ENCODE measurements around the gene OLFML2B. TPM values are rescaled to one million over a fixed set of nuclear protein-coding genes. Genes with fewer than 3 reads are reported as not detected.

The OLFML2B gene
- polyA plus RNA-seq, 2 of the 4 experiments (the other 2 are of a cell fraction) = 0.10 to 0.79 TPM

DNA sequence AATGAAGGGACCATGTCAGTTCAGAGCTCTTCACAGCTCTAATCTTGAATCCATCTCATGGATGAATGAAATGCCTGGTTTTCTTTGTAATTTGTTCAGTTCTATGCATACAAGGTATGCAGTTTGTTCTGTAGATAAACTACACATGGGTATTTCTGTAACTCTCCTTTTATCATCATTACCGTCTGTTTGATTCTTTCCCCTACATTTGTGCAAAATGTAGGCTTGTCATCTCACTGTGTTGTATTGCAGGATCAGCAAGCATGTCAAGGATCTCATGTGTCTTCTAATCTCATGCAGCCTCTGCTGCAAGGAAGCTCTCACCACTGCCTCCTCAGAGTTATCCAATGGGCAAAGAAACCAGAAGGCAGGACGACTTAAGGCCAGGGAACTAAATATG is 79.3 kb downstream of the OLFML2B start (continued):
- TF ChIP-seq, protein P1, sequence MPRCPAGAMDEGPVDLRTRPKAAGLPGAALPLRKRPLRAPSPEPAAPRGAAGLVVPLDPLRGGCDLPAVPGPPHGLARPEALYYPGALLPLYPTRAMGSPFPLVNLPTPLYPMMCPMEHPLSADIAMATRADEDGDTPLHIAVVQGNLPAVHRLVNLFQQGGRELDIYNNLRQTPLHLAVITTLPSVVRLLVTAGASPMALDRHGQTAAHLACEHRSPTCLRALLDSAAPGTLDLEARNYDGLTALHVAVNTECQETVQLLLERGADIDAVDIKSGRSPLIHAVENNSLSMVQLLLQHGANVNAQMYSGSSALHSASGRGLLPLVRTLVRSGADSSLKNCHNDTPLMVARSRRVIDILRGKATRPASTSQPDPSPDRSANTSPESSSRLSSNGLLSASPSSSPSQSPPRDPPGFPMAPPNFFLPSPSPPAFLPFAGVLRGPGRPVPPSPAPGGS (IDR thresholded peaks at IDR 0.05) = no peak
- no peak for TF ChIP-seq SREBF2 (IDR thresholded peaks at IDR 0.05)

DNA sequence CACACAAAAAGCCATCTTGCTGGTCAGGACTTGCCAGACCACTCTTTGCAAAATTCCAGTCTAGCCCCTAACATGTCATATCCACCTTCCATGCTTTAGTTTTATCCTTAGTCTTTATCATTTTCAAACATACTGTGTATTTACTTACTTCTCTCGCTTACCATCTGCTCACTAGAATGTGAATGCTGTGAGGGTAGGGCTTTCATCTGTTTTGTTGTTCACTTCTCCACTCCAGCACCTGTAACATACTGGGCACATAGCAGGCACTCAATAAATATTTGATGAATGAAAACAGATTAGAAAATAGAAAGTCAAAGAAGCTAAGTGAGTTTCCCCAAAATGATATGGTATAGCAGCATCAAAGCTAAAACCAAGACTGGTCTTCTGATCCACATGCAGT is 79.9 kb downstream of the OLFML2B start:
- WGBS (ENCODE audit: missing lambda C conversion rate) = 92% methylated on average over 1 of the region's 1 CpG
- CTCF ChIA-PET = interaction anchor here (1.0 kb wide), 1 partner anchor 151 kb away, joined by 4 read pairs; no protein-coding TSS in a partner anchor

DNA sequence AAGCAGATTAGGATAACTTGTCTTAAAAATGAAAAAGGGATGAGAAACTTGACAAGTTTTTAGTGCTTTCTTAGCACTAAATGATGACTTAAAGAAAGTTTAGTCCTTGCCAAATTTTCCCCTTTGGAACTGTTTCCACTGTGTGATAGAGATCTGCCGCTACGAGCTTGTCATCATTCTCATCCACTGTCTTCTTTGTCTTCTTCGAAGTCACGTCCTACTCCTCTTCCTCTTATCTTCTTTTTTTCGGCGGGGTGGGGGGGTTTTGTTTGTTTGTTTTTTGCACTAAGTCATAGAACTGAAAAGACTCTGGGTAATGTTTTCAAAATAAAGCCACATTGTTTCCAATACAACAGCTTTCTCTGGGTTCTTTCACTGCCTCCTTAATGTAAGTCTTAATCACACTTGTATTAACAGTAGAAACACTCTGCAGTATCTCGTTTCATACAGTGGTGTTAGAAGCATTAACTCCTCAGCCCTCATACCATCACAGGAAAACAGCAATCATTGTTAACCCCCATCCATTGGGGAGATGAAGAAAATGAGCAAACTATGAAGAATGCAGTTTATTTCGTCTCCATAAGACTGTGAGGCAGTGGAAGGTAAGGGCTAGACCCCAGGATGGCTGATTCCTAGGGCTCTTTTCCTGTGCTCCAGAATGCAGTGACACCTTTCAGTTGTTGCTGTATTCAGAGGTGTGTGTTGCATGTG is 81.8 kb downstream of the OLFML2B start:
- TF ChIP-seq MAZ (IDR thresholded peaks at IDR 0.05; ENCODE audit: borderline replicate concordance, low read depth, low read length) = no peak
- TF ChIP-seq, protein P2, sequence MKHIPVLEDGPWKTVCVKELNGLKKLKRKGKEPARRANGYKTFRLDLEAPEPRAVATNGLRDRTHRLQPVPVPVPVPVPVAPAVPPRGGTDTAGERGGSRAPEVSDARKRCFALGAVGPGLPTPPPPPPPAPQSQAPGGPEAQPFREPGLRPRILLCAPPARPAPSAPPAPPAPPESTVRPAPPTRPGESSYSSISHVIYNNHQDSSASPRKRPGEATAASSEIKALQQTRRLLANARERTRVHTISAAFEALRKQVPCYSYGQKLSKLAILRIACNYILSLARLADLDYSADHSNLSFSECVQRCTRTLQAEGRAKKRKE (CRISPR knock-in tag; IDR thresholded peaks at IDR 0.05; ENCODE audit: low read depth) = no peak
- TF ChIP-seq HOXB13 (CRISPR knock-in tag; IDR thresholded peaks at IDR 0.05; ENCODE audit: low read depth) = no peak
- TF ChIP-seq ZNF302 (CRISPR knock-in tag; IDR thresholded peaks at IDR 0.05) = no peak
- no peak for TF ChIP-seq FOSL2 (IDR thresholded peaks at IDR 0.05)
- TF ChIP-seq FOSL2 (CRISPR knock-in tag; IDR thresholded peaks at IDR 0.05) = no peak
- TF ChIP-seq, protein P3, sequence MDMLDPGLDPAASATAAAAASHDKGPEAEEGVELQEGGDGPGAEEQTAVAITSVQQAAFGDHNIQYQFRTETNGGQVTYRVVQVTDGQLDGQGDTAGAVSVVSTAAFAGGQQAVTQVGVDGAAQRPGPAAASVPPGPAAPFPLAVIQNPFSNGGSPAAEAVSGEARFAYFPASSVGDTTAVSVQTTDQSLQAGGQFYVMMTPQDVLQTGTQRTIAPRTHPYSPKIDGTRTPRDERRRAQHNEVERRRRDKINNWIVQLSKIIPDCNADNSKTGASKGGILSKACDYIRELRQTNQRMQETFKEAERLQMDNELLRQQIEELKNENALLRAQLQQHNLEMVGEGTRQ (IDR thresholded peaks at IDR 0.05) = no peak
- TF ChIP-seq SREBF2 (IDR thresholded peaks at IDR 0.05) = no peak
- no peak for TF ChIP-seq NR3C1 (IDR thresholded peaks at IDR 0.05)
- no peak for TF ChIP-seq MYC (IDR thresholded peaks at IDR 0.05; ENCODE audit: borderline replicate concordance, low read length)
- no peak for TF ChIP-seq ZFP36 (IDR thresholded peaks at IDR 0.05; ENCODE audit: borderline replicate concordance, partially characterized antibody)
- TF ChIP-seq, protein P1 (IDR thresholded peaks at IDR 0.05) = no peak
- TF ChIP-seq, protein P4, sequence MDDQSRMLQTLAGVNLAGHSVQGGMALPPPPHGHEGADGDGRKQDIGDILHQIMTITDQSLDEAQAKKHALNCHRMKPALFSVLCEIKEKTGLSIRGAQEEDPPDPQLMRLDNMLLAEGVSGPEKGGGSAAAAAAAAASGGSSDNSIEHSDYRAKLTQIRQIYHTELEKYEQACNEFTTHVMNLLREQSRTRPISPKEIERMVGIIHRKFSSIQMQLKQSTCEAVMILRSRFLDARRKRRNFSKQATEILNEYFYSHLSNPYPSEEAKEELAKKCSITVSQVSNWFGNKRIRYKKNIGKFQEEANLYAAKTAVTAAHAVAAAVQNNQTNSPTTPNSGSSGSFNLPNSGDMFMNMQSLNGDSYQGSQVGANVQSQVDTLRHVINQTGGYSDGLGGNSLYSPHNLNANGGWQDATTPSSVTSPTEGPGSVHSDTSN (IDR thresholded peaks at IDR 0.05) = no peak
- H3K27ac ChIP-seq = no peak overlapping the region
- ATAC-seq (no peak), DNase-seq (ENCODE audit: low read depth in 1 of 2, low spot score in 1 of 2) (no peak), FAIRE-seq (no peak)
- no peak overlapping the region for H3K4me2 ChIP-seq
- WGBS (ENCODE audit: missing lambda C conversion rate) = 88% methylated on average over 8 of the region's 8 CpGs
- CTCF ChIA-PET = no interaction called here
- no peaks in the 10 kb centered on the region for H3K9me3 ChIP-seq
- no peak overlapping the region for H3K4me3 ChIP-seq
- POLR2A ChIA-PET = no interaction called here
- H3K4me1 ChIP-seq = peaks cover 9% of the 10 kb centered on the region

More for the DNA sequence above, 79.9 kb downstream of the OLFML2B start:
- FAIRE-seq (no peak), ATAC-seq (no peak), DNase-seq (ENCODE audit: low read depth in 1 of 2, low spot score in 1 of 2) (no peak)
- Histone ChIP-seq H3K9me3 (no peaks in the 10 kb centered on the region), H3K27ac (no peak overlapping the region), H3K4me3 (no peak overlapping the region), H3K4me2 (no peak overlapping the region), H3K4me1 (peaks cover 9% of the 10 kb centered on the region)
- TF ChIP-seq CHD4 (IDR thresholded peaks at IDR 0.05; ENCODE audit: borderline replicate concordance) = no peak
- TF ChIP-seq JUN (IDR thresholded peaks at IDR 0.05) = no peak
- no peak for TF ChIP-seq TP53 (CRISPR knock-in tag; IDR thresholded peaks at IDR 0.05)
- TF ChIP-seq NR3C1 (IDR thresholded peaks at IDR 0.05) = no peak
- TF ChIP-seq, protein P5, sequence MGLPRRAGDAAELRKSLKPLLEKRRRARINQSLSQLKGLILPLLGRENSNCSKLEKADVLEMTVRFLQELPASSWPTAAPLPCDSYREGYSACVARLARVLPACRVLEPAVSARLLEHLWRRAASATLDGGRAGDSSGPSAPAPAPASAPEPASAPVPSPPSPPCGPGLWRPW (IDR thresholded peaks at IDR 0.05) = no peak
- no peak for TF ChIP-seq MYC (IDR thresholded peaks at IDR 0.05; ENCODE audit: borderline replicate concordance, low read length)
- no peak for TF ChIP-seq KDM1A (IDR thresholded peaks at IDR 0.05; ENCODE audit: low read depth)
- no peak for TF ChIP-seq HOXB13 (CRISPR knock-in tag; IDR thresholded peaks at IDR 0.05; ENCODE audit: low read depth)
- no peak for TF ChIP-seq ZC3H11A (IDR thresholded peaks at IDR 0.05)
- no peak for TF ChIP-seq TFCP2L1 (CRISPR knock-in tag; IDR thresholded peaks at IDR 0.05)
- TF ChIP-seq CBX8 (IDR thresholded peaks at IDR 0.05) = no peak
- no peak for TF ChIP-seq EHF (CRISPR knock-in tag; IDR thresholded peaks at IDR 0.05)
- no peak for TF ChIP-seq MAFK (IDR thresholded peaks at IDR 0.05; ENCODE audit: partially characterized antibody)
- TF ChIP-seq CEBPB (IDR thresholded peaks at IDR 0.05) = no peak
- TF ChIP-seq, protein P3 (IDR thresholded peaks at IDR 0.05) = no peak
- TF ChIP-seq, protein P6, sequence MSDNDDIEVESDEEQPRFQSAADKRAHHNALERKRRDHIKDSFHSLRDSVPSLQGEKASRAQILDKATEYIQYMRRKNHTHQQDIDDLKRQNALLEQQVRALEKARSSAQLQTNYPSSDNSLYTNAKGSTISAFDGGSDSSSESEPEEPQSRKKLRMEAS (IDR thresholded peaks at IDR 0.05) = no peak
- no peak for TF ChIP-seq MAZ (IDR thresholded peaks at IDR 0.05; ENCODE audit: borderline replicate concordance, low read depth, low read length)
- TF ChIP-seq EP300 (IDR thresholded peaks at IDR 0.05) = no peak
- TF ChIP-seq HOXA7 (CRISPR knock-in tag; IDR thresholded peaks at IDR 0.05) = no peak
- POLR2A ChIA-PET = no interaction called here
